Tibial artery (tissue), 4 donors: ENCODE measurements around the gene RBP3.
A peak's percentile ranks its signal among the peaks of the same experiment; 100 is the strongest.

ENCODE experiments used
- DNase-seq, 2 donors: peaks; one replicate each; pipeline ENCODE4 v3.0.0-alpha.2; 2019
- H3K27ac ChIP-seq, 2 donors: fragments of 200-600 bp; sonication (generic) in 1 of 2; 1 replicate in 1 of 2; 2 replicates in 1 of 2; pipeline ENCODE4 v1.5.1; 2018 to 2019; ENCODE audit warnings: mild to moderate bottlenecking in 1 of 2
- H3K27me3 ChIP-seq, 2 donors: fragments of 200-600 bp; sonication (generic) in 1 of 2; one replicate each; pipeline versions ENCODE4 v1.5.1 to v1.6.0; 2016 to 2019
- H3K36me3 ChIP-seq, 3 donors: fragments of 200-600 bp; sonication (generic) in 2 of 3; one replicate each; pipeline ENCODE4 v1.5.1; 2016 to 2019; ENCODE audit warnings: mild to moderate bottlenecking in 2 of 3
- H3K4me1 ChIP-seq, 4 donors: fragments of 200-600 bp; sonication (generic) in 2 of 4; 1 replicate in 3 of 4; 2 replicates in 1 of 4; pipeline ENCODE4 v1.5.1; 2016 to 2019
- H3K4me3 ChIP-seq, 2 donors: fragments of 200-600 bp; sonication (generic) in 1 of 2; 1 replicate in 1 of 2; 2 replicates in 1 of 2; pipeline ENCODE4 v1.5.1; 2018 to 2019; ENCODE audit warnings: mild to moderate bottlenecking in 2 of 2
- H3K9me3 ChIP-seq, 3 donors: fragments of 200-600 bp; sonication (generic) in 1 of 3; one replicate each; pipeline ENCODE4 v1.5.1; 2016 to 2019
- intact Hi-C: fragments of 100-400 bp; cut with DNase I; formaldehyde crosslinking; loops from one replicate; pipeline ENCODE4 v1.15.0; 2023; ENCODE audit warnings: low total_unique reads
- TF ChIP-seq, protein P1 (sequence below), 2 experiments: fragments of 200-600 bp in 1 of 2; fragments of 450-650 bp in 1 of 2; IDR thresholded peaks; one replicate each; pipeline ENCODE4 v1.5.1; 2017 to 2019; ENCODE audit warnings: antibody characterized with exemption in 2 of 2, mild to moderate bottlenecking in 1 of 2, moderate library complexity in 1 of 2

RBP3 gene

DNA sequence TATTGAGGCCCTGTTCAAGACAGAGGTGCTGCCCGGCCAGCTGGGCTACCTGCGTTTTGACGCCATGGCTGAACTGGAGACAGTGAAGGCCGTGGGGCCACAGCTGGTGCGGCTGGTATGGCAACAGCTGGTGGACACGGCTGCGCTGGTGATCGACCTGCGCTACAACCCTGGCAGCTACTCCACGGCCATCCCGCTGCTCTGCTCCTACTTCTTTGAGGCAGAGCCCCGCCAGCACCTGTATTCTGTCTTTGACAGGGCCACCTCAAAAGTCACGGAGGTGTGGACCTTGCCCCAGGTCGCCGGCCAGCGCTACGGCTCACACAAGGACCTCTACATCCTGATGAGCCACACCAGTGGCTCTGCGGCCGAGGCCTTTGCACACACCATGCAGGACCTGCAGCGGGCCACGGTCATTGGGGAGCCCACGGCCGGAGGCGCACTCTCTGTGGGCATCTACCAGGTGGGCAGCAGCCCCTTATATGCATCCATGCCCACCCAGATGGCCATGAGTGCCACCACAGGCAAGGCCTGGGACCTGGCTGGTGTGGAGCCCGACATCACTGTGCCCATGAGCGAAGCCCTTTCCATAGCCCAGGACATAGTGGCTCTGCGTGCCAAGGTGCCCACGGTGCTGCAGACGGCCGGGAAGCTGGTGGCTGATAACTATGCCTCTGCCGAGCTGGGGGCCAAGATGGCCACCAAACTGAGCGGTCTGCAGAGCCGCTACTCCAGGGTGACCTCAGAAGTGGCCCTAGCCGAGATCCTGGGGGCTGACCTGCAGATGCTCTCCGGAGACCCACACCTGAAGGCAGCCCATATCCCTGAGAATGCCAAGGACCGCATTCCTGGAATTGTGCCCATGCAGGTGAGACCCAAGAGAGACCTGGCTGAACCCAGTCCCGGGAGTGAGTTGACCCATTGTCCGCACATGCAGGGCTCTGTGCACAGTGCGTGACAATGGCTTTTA, 2.8 kb downstream of the RBP3 start:
- Histone ChIP-seq H3K4me1 (no peaks in the 10 kb centered on the region), H3K27me3 (no peaks in the 10 kb centered on the region), H3K4me3 (no peak overlapping the region), H3K9me3 (no peaks in the 10 kb centered on the region), H3K36me3 (no peaks in the 10 kb centered on the region), H3K27ac (no peak overlapping the region)
- intact Hi-C loops, result no loop called here
- peak in 1 of 2 donors; percentile 55 for DNase-seq
- TF ChIP-seq, protein P1, sequence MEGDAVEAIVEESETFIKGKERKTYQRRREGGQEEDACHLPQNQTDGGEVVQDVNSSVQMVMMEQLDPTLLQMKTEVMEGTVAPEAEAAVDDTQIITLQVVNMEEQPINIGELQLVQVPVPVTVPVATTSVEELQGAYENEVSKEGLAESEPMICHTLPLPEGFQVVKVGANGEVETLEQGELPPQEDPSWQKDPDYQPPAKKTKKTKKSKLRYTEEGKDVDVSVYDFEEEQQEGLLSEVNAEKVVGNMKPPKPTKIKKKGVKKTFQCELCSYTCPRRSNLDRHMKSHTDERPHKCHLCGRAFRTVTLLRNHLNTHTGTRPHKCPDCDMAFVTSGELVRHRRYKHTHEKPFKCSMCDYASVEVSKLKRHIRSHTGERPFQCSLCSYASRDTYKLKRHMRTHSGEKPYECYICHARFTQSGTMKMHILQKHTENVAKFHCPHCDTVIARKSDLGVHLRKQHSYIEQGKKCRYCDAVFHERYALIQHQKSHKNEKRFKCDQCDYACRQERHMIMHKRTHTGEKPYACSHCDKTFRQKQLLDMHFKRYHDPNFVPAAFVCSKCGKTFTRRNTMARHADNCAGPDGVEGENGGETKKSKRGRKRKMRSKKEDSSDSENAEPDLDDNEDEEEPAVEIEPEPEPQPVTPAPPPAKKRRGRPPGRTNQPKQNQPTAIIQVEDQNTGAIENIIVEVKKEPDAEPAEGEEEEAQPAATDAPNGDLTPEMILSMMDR (IDR thresholded peaks at IDR 0.05), result no peak

DNA sequence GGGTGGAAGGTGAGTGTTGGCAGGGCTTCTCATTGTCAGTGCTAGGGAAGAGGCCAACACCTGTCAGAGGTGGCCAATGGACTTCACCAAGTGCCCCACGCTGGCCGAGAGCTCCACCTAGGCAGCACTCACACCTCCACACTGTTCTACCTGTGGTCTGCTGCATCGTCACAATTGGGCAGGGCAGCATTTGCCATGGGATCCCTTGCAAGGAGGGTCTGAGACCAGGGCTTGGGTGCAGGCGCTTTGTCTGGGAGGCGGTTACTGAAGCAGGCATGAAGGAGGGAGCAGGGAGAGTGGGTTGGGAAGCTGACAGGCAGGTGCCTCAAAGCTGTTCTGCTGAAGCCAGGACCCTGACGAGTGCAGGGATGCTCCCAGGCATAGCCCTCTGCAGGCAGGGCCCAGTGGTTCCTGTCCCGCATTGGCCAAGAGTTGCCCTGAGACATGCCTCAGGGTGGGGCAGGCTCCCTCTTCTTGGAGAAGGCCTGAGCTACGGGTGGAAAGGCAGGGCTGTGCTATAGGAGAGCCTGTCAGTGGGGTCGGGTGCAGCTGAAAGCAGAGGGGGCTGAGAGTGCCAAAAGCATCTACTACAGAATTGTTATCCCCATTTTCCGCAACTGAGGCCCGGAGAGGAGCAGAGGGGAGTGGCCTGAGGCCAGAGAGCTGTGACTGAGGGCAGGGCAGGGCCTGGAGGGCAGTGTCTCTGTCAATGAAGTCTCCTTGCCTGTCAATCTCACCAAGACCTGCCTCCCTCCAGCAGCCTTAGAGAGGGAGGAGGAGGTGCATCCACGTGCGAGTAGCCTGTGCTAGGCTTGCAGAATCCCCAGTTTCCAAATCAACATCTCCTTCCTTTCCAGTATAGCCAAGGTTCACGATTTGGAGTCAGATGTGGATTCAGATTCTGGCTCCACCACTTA, 4.0 kb downstream of the RBP3 start:
- Histone ChIP-seq H3K36me3 (no peaks in the 10 kb centered on the region), H3K4me3 (no peak overlapping the region), H3K4me1 (no peaks in the 10 kb centered on the region), H3K9me3 (no peaks in the 10 kb centered on the region), H3K27me3 (no peaks in the 10 kb centered on the region), H3K27ac (no peak overlapping the region)
- intact Hi-C loops, result no loop called here
- DNase-seq, result peak in 1 of 2 donors; percentile 53
- TF ChIP-seq, protein P1 (IDR thresholded peaks at IDR 0.05), result no peak

DNA sequence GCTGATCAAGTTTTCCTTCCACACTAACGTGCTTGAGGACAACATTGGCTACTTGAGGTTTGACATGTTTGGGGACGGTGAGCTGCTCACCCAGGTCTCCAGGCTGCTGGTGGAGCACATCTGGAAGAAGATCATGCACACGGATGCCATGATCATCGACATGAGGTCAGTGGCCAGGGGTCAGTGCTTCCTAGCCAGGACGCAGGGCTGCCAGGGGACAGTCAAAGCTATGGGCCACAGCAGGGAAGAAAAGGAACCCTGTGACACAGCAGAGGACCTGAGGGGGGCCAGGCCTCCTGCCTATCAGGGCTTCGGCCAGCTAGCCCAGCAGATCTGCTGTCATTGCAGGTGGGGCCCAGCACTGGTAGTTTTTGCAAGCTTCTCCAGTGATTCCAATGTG, 5.2 kb downstream of the RBP3 start:
- no peak overlapping the region for H3K27ac ChIP-seq
- DNase-seq, result peak in 1 of 2 donors; percentile 21
- intact Hi-C loops, result no loop called here
- TF ChIP-seq, protein P1 (IDR thresholded peaks at IDR 0.05), result no peak
- H3K36me3 ChIP-seq, result no peaks in the 10 kb centered on the region
- H3K27me3 ChIP-seq, result no peaks in the 10 kb centered on the region
- no peak overlapping the region for H3K4me3 ChIP-seq
- no peaks in the 10 kb centered on the region for H3K4me1 ChIP-seq
- no peaks in the 10 kb centered on the region for H3K9me3 ChIP-seq

DNA sequence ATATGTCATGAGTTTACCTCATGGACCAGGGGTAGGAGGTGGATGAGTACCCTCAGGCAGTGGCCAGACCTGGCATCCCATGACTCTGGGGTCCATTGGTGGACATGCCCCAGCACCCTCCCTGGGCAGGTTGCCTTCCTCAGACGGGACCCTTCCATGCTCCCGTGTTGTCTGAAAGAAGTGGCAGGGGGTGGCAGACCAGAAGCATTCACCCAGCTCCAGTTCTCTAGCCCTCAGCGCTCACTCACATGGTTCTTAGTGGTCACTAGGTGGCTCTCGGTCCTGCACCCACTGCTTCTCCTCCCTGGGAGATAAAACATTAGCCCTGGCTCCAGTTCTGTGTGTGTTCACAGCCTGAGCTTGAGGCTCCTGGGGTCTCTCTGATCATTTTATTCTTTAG, 6.0 kb downstream of the RBP3 start:
- TF ChIP-seq, protein P1 (IDR thresholded peaks at IDR 0.05), result no peak
- Histone ChIP-seq H3K27ac (no peak overlapping the region), H3K4me3 (no peak overlapping the region), H3K27me3 (no peaks in the 10 kb centered on the region), H3K9me3 (no peaks in the 10 kb centered on the region), H3K36me3 (no peaks in the 10 kb centered on the region), H3K4me1 (no peaks in the 10 kb centered on the region)
- peak in 1 of 2 donors; percentile 37 for DNase-seq
- intact Hi-C loops, result no loop called here

DNA sequence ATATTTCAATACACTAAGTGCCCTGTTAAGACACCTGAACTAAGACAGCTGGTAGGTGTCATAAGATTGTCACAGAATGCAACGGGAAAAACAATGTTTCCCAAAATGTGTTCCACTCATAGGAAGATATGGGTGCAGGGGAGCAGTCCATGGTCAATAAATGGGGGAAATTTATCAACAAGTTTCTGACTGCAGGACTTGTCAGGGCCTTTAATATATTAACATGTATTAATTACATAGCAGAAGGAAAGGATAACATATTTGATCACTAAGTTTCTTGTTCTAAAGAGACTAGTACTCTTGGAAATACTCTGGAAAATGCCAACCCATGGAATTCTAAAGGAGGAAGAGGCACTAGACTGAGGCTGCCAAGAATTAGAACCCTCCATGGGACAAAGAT, 6.7 kb downstream of the RBP3 start:
- Histone ChIP-seq H3K4me3 (no peak overlapping the region), H3K27me3 (no peaks in the 10 kb centered on the region), H3K4me1 (no peaks in the 10 kb centered on the region), H3K36me3 (no peaks in the 10 kb centered on the region), H3K9me3 (no peaks in the 10 kb centered on the region), H3K27ac (no peak overlapping the region)
- TF ChIP-seq, protein P1 (IDR thresholded peaks at IDR 0.05), result no peak
- no peak for DNase-seq
- intact Hi-C loops, result no loop called here
